Gastroesophageal sphincter (tissue), 3 donors: Measurements from ENCODE around the gene EML5.

Source experiments
- CTCF ChIP-seq, 4 experiments: fragments of 200-600 bp in 2 of 4; fragments of 450-650 bp in 2 of 4; sonication (generic) in 1 of 4; IDR thresholded peaks; one replicate each; pipeline ENCODE4 v1.5.1; 2017 to 2019; ENCODE audit warnings: antibody characterized with exemption in 4 of 4, mild to moderate bottlenecking in 2 of 4, moderate library complexity in 2 of 4
- POLR2A ChIP-seq, 2 donors: fragments of 450-650 bp; IDR thresholded peaks; one replicate each; pipeline ENCODE4 v1.6.1; 2017; ENCODE audit warnings: antibody characterized with exemption in 2 of 2, mild to moderate bottlenecking in 2 of 2, moderate library complexity in 1 of 2

- TF ChIP-seq POLR2A (IDR thresholded peaks at IDR 0.05) (no peak), CTCF (IDR thresholded peaks at IDR 0.05) (no peak)
These were observed 48.2 kb upstream of the EML5 start for GRCh38 chr14:88840926-88841325.
